Caco-2 (cell line): ENCODE data around the gene CPSF6. TPM values are rescaled to one million over a fixed set of nuclear protein-coding genes. Genes with fewer than 3 reads are reported as not detected.

ENCODE experiments used
- BruUV-seq: library from RNA; stranded (reverse); fragments of 400-500 nt; replicated peaks from 2 replicates; lab custom pipeline; 2021; lab: Mats Ljungman, UMichigan
- CTCF ChIA-PET: fragments of 300-600 bp; sonication (Branson Sonifier 250); formaldehyde crosslinking; loops from one replicate; lab custom pipeline; 2022; ENCODE audit warnings: antibody characterized with exemption; lab: Charles Lee
- POLR2A ChIA-PET: fragments of 300-600 bp; sonication (Branson Sonifier 250); formaldehyde crosslinking; loops from one replicate; lab custom pipeline; 2022; ENCODE audit warnings: antibody characterized with exemption; lab: Charles Lee
- DNase-seq, 2 experiments: peaks; one replicate each; pipeline versions ENCODE4 v3.0.0 to v3.0.0-alpha.2; 2020 to 2022
- H3K27me3 ChIP-seq: replicated peaks from 2 replicates; pipeline ENCODE4 v1.6.0; 2011; ENCODE audit warnings: low read length; ENCODE audit not compliant: control insufficient read depth, insufficient read depth
- H3K36me3 ChIP-seq: 2 replicates; pipeline ENCODE4 v1.5.1; 2011; ENCODE audit warnings: low read length; ENCODE audit not compliant: control insufficient read depth, insufficient read depth
- H3K4me1 ChIP-seq: fragments of 250-450 bp; sonication (Bioruptor Pico); 2 replicates; pipeline ENCODE4 v1.5.1; 2020; ENCODE audit warnings: mild to moderate bottlenecking
- H3K4me3 ChIP-seq: 2 replicates; pipeline ENCODE4 v1.5.1; 2011; ENCODE audit warnings: low read depth, mild to moderate bottlenecking, control low read depth, low read length
- H3K9me3 ChIP-seq: fragments of 250-450 bp; sonication (Bioruptor Pico); 2 replicates; pipeline ENCODE4 v1.5.1; 2020; ENCODE audit warnings: mild to moderate bottlenecking, moderate library complexity
- H3K27ac Mint-ChIP-seq: one replicate; pipeline ENCODE4 v1.8.0; 2022; ENCODE audit warnings: mixed read lengths; ENCODE audit not compliant: unreplicated experiment
- H3K27me3 Mint-ChIP-seq: one replicate; pipeline ENCODE4 v1.8.0; 2022; ENCODE audit warnings: mixed read lengths; ENCODE audit not compliant: insufficient read depth, unreplicated experiment
- H3K36me3 Mint-ChIP-seq: one replicate; pipeline ENCODE4 v1.8.0; 2022; ENCODE audit warnings: mild to moderate bottlenecking, mixed read lengths; ENCODE audit not compliant: insufficient read depth, unreplicated experiment
- H3K4me1 Mint-ChIP-seq: one replicate; pipeline ENCODE4 v1.8.0; 2022; ENCODE audit warnings: low read depth, mixed read lengths; ENCODE audit not compliant: unreplicated experiment
- H3K4me3 Mint-ChIP-seq: one replicate; pipeline ENCODE4 v1.8.0; 2022; ENCODE audit warnings: mild to moderate bottlenecking, moderate library complexity, mixed read lengths; ENCODE audit not compliant: unreplicated experiment
- H3K9me3 Mint-ChIP-seq: one replicate; pipeline ENCODE4 v1.8.0; 2022; ENCODE audit warnings: mixed read lengths; ENCODE audit not compliant: unreplicated experiment
- intact Hi-C: fragments of 100-400 bp; cut with micrococcal nuclease; formaldehyde crosslinking; loops from one replicate; pipeline ENCODE4 v1.10.0; 2022; ENCODE audit not compliant: unreplicated experiment
- total RNA-seq: library from RNA; stranded (reverse); gene quantifications from 2 replicates; pipeline ENCODE4 v1.2.3, GENCODE V29; 2022
- TF ChIP-seq, protein P1 (sequence below), 2 experiments: fragments of 200-600 bp in 1 of 2; IDR thresholded peaks; 1 replicate in 1 of 2; 2 replicates in 1 of 2; pipeline versions ENCODE4 v1.5.1 to v1.8.0; 2011 to 2022; ENCODE audit warnings: antibody characterized with exemption in 1 of 2, control low read depth in 1 of 2, inconsistent platforms in 1 of 2, low read depth in 1 of 2, low read length in 1 of 2, mild to moderate bottlenecking in 1 of 2, moderate library complexity in 1 of 2; ENCODE audit not compliant: insufficient read depth in 1 of 2, severe bottlenecking in 1 of 2, unreplicated experiment in 1 of 2

CPSF6 gene
- total RNA-seq, 1 experiment from 2014 or later = 124 TPM

GRCh38 chr12:69269736-69270135 lies 30.4 kb downstream of the CPSF6 start:
- no peak overlapping the region for H3K27ac Mint-ChIP-seq
- intact Hi-C loops = no loop called here
- no peaks in the 10 kb centered on the region for H3K27me3 Mint-ChIP-seq
- no peaks in the 10 kb centered on the region for H3K9me3 ChIP-seq
- H3K27me3 ChIP-seq = no peaks in the 10 kb centered on the region
- no peak for DNase-seq
- TF ChIP-seq, protein P1, sequence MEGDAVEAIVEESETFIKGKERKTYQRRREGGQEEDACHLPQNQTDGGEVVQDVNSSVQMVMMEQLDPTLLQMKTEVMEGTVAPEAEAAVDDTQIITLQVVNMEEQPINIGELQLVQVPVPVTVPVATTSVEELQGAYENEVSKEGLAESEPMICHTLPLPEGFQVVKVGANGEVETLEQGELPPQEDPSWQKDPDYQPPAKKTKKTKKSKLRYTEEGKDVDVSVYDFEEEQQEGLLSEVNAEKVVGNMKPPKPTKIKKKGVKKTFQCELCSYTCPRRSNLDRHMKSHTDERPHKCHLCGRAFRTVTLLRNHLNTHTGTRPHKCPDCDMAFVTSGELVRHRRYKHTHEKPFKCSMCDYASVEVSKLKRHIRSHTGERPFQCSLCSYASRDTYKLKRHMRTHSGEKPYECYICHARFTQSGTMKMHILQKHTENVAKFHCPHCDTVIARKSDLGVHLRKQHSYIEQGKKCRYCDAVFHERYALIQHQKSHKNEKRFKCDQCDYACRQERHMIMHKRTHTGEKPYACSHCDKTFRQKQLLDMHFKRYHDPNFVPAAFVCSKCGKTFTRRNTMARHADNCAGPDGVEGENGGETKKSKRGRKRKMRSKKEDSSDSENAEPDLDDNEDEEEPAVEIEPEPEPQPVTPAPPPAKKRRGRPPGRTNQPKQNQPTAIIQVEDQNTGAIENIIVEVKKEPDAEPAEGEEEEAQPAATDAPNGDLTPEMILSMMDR (IDR thresholded peaks at IDR 0.05; ENCODE audit: insufficient read depth in 1 of 2, low read depth in 1 of 2, low read length in 1 of 2, severe bottlenecking in 1 of 2, unreplicated experiment in 1 of 2) = no peak
- H3K4me1 ChIP-seq = no peaks in the 10 kb centered on the region
- no peak overlapping the region for H3K4me3 Mint-ChIP-seq
- H3K36me3 ChIP-seq = no peaks in the 10 kb centered on the region; the same call in 1 of the 2 replicates
- no peaks in the 10 kb centered on the region for H3K4me1 Mint-ChIP-seq
- ChIA-PET CTCF (no interaction called here), POLR2A (no interaction called here)
- H3K4me3 ChIP-seq = no peak overlapping the region
- H3K36me3 Mint-ChIP-seq = peaks cover 62% of the 10 kb centered on the region
- no peaks in the 10 kb centered on the region for H3K9me3 Mint-ChIP-seq
- no TSS peak for BruUV-seq

- Histone ChIP-seq H3K27me3 (no peaks in the 10 kb centered on the region), H3K4me1 (peaks cover 14% of the 10 kb centered on the region), H3K4me3 (no peak overlapping the region), H3K36me3 (no peaks in the 10 kb centered on the region; the same call in 1 of the 2 replicates), H3K9me3 (no peaks in the 10 kb centered on the region)
- DNase-seq = no peak
- ChIA-PET POLR2A (no interaction called here), CTCF (interaction anchor here (0.6 kb wide), 1 partner anchor 1916 kb away, joined by 11 read pairs; no protein-coding TSS in a partner anchor)
- BruUV-seq = no TSS peak
- no peaks in the 10 kb centered on the region for H3K27me3 Mint-ChIP-seq
- TF ChIP-seq, protein P1 (IDR thresholded peaks at IDR 0.05; ENCODE audit: insufficient read depth in 1 of 2, low read depth in 1 of 2, low read length in 1 of 2, severe bottlenecking in 1 of 2, unreplicated experiment in 1 of 2) = no peak
- no peak overlapping the region for H3K4me3 Mint-ChIP-seq
- intact Hi-C loops = no loop called here
- H3K36me3 Mint-ChIP-seq = peaks cover 48% of the 10 kb centered on the region
- H3K9me3 Mint-ChIP-seq = no peaks in the 10 kb centered on the region
- no peak overlapping the region for H3K27ac Mint-ChIP-seq
- peaks cover 8% of the 10 kb centered on the region for H3K4me1 Mint-ChIP-seq
Observed at GRCh38 chr12:69272511-69272910, 33.1 kb downstream of the CPSF6 start.

DNA sequence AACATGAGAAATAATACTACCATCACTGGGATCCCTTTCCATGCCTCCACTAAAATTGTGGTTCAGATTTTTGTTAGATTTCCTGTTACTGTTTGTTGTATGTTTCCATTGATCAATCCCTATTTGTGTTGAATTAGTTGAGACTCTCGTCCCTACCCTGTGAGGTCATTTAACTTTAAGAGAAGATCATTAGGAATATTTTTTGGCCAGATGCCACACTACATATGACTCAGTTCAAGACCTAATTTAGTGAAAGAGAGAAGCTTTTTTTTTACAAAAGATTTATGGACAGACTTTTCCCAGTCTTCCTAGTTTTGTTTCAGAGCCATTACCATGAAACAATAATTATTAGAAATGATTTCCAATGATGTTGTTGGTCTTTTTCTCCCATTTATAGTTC lies 35.5 kb downstream of the CPSF6 start:
- Mint-ChIP-seq H3K36me3 (peaks cover 50% of the 10 kb centered on the region), H3K27ac (no peak overlapping the region), H3K4me3 (no peak overlapping the region), H3K27me3 (no peaks in the 10 kb centered on the region), H3K9me3 (no peaks in the 10 kb centered on the region), H3K4me1 (peaks cover 8% of the 10 kb centered on the region)
- intact Hi-C loops = no loop called here
- Histone ChIP-seq H3K27me3 (no peaks in the 10 kb centered on the region), H3K36me3 (no peaks in the 10 kb centered on the region), H3K4me3 (no peak overlapping the region), H3K9me3 (no peaks in the 10 kb centered on the region), H3K4me1 (peaks cover 22% of the 10 kb centered on the region)
- DNase-seq = no peak
- TF ChIP-seq, protein P1 (IDR thresholded peaks at IDR 0.05; ENCODE audit: insufficient read depth in 1 of 2, low read depth in 1 of 2, low read length in 1 of 2, severe bottlenecking in 1 of 2, unreplicated experiment in 1 of 2) = no peak
- ChIA-PET CTCF (no interaction called here), POLR2A (no interaction called here)
- no TSS peak for BruUV-seq
